GM23248 (cell line): ENCODE results near the gene ZBTB49.

ENCODE experiments used
- EZH2 ChIP-seq: fragments of 200-600 bp; sonication (generic); IDR thresholded peaks from 2 replicates; pipeline ENCODE4 v1.6.1; 2018; ENCODE audit warnings: antibody characterized with exemption, mild to moderate bottlenecking; ENCODE audit not compliant: insufficient read depth, poor library complexity, severe bottlenecking
- EZH2phosphoT487 ChIP-seq: fragments of 200-600 bp; sonication (generic); IDR thresholded peaks from 2 replicates; pipeline ENCODE4 v1.6.1; 2018; ENCODE audit warnings: antibody characterized with exemption, moderate library complexity, mild to moderate bottlenecking, low read depth; ENCODE audit not compliant: insufficient read depth

DNA sequence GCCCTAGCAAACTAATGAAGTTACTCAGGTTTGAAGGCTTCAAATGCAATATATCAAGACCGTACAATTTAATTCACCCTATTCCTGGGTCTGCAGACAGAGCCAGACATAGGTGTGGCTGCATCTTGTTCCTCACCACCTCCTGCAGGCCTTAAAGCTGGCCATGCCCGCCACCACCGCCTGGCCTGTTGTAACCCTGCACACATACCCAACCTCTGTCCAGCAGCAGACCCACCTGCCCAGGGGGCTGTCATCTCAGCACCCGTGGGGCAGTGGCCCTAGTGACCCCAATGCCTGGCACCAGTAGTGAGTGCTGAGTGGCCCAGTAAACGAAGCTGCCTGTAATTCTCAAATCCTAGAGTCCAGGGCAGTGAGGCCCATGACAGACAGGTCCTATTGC, 40.7 kb downstream of the ZBTB49 start:
- TF ChIP-seq EZH2 (no peak), EZH2phosphoT487 (no peak)
